CD4-positive, alpha-beta T cell treated with Interleukin-4 for 1 hour (primary cell): ENCODE data around the gene INTS11.

Experiments used
- DNase-seq, 2 donors: peaks; one replicate each; pipeline ENCODE4 v3.0.0-alpha.2; 2020 to 2022

INTS11 gene

GRCh38 chr1:1298861-1299685, 25.4 kb downstream of the INTS11 start:
- no peak for DNase-seq

- no peak for DNase-seq
Observed at GRCh38 chr1:1297802-1298424, 26.5 kb downstream of the INTS11 start.

- DNase-seq: no peak
Observed at GRCh38 chr1:1296070-1297061, 28.1 kb downstream of the INTS11 start.

GRCh38 chr1:1295154-1295923, 29.1 kb downstream of the INTS11 start:
- no peak for DNase-seq

GRCh38 chr1:1294250-1294890, 30.1 kb downstream of the INTS11 start:
- no peak for DNase-seq

- DNase-seq: no peak
Observed at GRCh38 chr1:1293263-1294249, 30.9 kb downstream of the INTS11 start.

- DNase-seq: no peak
Observed at GRCh38 chr1:1292851-1293250, 31.6 kb downstream of the INTS11 start.

GRCh38 chr1:1292442-1292779, 32.0 kb downstream of the INTS11 start:
- DNase-seq: no peak

- DNase-seq: peak; percentile 65 to 74
Observed at GRCh38 chr1:1291548-1292441, 32.7 kb downstream of the INTS11 start.

- DNase-seq: no peak
Observed at GRCh38 chr1:1291023-1291528, 33.4 kb downstream of the INTS11 start.

- peak; percentile 57 to 72 for DNase-seq
Observed at GRCh38 chr1:1290238-1290731, 34.2 kb downstream of the INTS11 start.

GRCh38 chr1:1287288-1288110, 37.0 kb downstream of the INTS11 start:
- DNase-seq: no peak

- no peak for DNase-seq
Observed at GRCh38 chr1:1286313-1287261, 37.9 kb downstream of the INTS11 start.

- no peak for DNase-seq
Observed at GRCh38 chr1:1285611-1286311, 38.7 kb downstream of the INTS11 start.

- no peak for DNase-seq
Observed at GRCh38 chr1:1285102-1285571, 39.3 kb downstream of the INTS11 start.
